ENCODE results near the gene PRLH.

DNA sequence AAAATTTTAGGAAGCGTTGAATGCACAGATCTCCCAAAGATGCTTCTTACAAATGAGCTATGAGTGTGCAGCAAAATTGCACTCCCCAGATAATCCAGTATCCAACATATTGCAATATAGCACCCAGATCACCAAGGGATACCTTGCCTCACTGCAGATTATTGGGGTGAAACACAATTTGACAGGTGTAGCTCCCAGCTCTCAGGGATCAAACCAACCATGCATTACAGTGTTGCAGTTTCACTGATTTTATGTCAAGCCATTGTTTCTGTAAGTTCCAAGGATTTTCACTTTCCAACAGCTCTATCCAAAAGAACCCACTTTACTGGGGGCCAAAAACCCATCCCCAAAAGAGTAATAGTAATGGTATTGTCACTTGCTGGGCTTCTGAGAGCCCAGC is 10.8 kb upstream of the PRLH start:
- TF ChIP-seq, protein P1, sequence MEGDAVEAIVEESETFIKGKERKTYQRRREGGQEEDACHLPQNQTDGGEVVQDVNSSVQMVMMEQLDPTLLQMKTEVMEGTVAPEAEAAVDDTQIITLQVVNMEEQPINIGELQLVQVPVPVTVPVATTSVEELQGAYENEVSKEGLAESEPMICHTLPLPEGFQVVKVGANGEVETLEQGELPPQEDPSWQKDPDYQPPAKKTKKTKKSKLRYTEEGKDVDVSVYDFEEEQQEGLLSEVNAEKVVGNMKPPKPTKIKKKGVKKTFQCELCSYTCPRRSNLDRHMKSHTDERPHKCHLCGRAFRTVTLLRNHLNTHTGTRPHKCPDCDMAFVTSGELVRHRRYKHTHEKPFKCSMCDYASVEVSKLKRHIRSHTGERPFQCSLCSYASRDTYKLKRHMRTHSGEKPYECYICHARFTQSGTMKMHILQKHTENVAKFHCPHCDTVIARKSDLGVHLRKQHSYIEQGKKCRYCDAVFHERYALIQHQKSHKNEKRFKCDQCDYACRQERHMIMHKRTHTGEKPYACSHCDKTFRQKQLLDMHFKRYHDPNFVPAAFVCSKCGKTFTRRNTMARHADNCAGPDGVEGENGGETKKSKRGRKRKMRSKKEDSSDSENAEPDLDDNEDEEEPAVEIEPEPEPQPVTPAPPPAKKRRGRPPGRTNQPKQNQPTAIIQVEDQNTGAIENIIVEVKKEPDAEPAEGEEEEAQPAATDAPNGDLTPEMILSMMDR (IDR thresholded peaks at IDR 0.05): no peak
- no peak for TF ChIP-seq POLR2A (IDR thresholded peaks at IDR 0.05)

Measured in body of pancreas (tissue), 4 donors.